Natural killer cell (primary cell): ENCODE results near the gene ARHGEF2. TPM values are rescaled to one million over a fixed set of nuclear protein-coding genes. Genes with fewer than 3 reads are reported as not detected.

ENCODE experiments used
- ATAC-seq, 3 donors: fragments of 150-1000 bp in 2 of 3; fragments of 200-7000 bp in 1 of 3; cut with Tn5 transposase; 1 replicate in 1 of 3; 2 replicates in 2 of 3; pipeline ENCODE4 v1.10.0; 2021; ENCODE audit warnings: mild to moderate bottlenecking in 2 of 3, moderate library complexity in 2 of 3
- DNase-seq, 2 donors: peaks; one replicate each; pipeline versions ENCODE4 v3.0.0 to v3.0.0-alpha.2; 2013 to 2021; ENCODE audit warnings: mixed read lengths in 1 of 2
- H3K27ac ChIP-seq: one replicate; pipeline ENCODE4 v1.5.1; 2013; ENCODE audit warnings: mild to moderate bottlenecking, low read length
- H3K27me3 ChIP-seq: one replicate; pipeline ENCODE4 v1.6.1; 2013; ENCODE audit warnings: low read length; ENCODE audit not compliant: control insufficient read depth, insufficient read depth
- H3K36me3 ChIP-seq: one replicate; pipeline ENCODE4 v1.6.1; 2013; ENCODE audit warnings: low read length; ENCODE audit not compliant: control insufficient read depth, insufficient read depth
- H3K4me1 ChIP-seq: one replicate; pipeline ENCODE4 v1.6.1; 2013; ENCODE audit warnings: low read length; ENCODE audit not compliant: control insufficient read depth, insufficient read depth
- H3K4me3 ChIP-seq: one replicate; pipeline ENCODE4 v1.5.1; 2013; ENCODE audit warnings: low read length
- H3K9me3 ChIP-seq: one replicate; pipeline ENCODE4 v1.6.1; 2013; ENCODE audit warnings: low read length; ENCODE audit not compliant: control insufficient read depth, insufficient read depth
- H3K27ac Mint-ChIP-seq, 2 donors: one replicate each; pipeline ENCODE4 v1.8.0; 2022; ENCODE audit warnings: mild to moderate bottlenecking in 2 of 2, mixed read lengths in 2 of 2, moderate library complexity in 1 of 2
- H3K27me3 Mint-ChIP-seq, 2 donors: one replicate each; pipeline ENCODE4 v1.8.0; 2022; ENCODE audit warnings: low read depth in 2 of 2, mixed read lengths in 2 of 2
- H3K36me3 Mint-ChIP-seq: one replicate; pipeline ENCODE4 v1.8.0; 2022; ENCODE audit warnings: mixed read lengths
- H3K4me1 Mint-ChIP-seq, 2 donors: one replicate each; pipeline ENCODE4 v1.8.0; 2022; ENCODE audit warnings: mixed read lengths in 2 of 2
- H3K4me3 Mint-ChIP-seq: one replicate; pipeline ENCODE4 v1.8.0; 2022; ENCODE audit warnings: mild to moderate bottlenecking, moderate library complexity, mixed read lengths
- H3K9me3 Mint-ChIP-seq, 2 donors: one replicate each; pipeline ENCODE4 v1.8.0; 2022; ENCODE audit warnings: mixed read lengths in 2 of 2
- CTCF ChIP-seq: fragments of 200-600 bp; IDR thresholded peaks from one replicate; pipeline ENCODE4 v1.8.0; 2022; ENCODE audit warnings: antibody characterized with exemption
- WGBS: methylation state at CpG from one replicate; pipeline ENCODE4 v1.1.7; 2013; ENCODE audit warnings: missing lambda C conversion rate; ENCODE audit not compliant: insufficient coverage; 5-methylcytosine and 5-hydroxymethylcytosine counted together
- intact Hi-C: fragments of 100-400 bp; cut with micrococcal nuclease; formaldehyde crosslinking; loops from one replicate; pipeline ENCODE4 v1.14.2; 2022
- total RNA-seq, 4 donors: library from RNA; stranded (reverse); fragments of 120-200 nt in 1 of 4; gene quantifications; one replicate each; pipeline versions ENCODE4 v1.2.3 to v1.2.4, GENCODE V29; 2013 to 2022

The ARHGEF2 gene
- total RNA-seq, 3 donors from 2014 or later (not counting 1 experiment from before 2014, with no cell fraction given), result 143 to 200 (median 147) TPM

- no peak for ATAC-seq
- DNase-seq, result no peak
- Mint-ChIP-seq H3K9me3 (no peaks in the 10 kb centered on the region), H3K27ac (no peak overlapping the region), H3K36me3 (no peaks in the 10 kb centered on the region), H3K27me3 (peaks cover 7 to 8% of the 10 kb centered on the region in 2 donors), H3K4me1 (peaks cover 7% of the 10 kb centered on the region in 2 donors), H3K4me3 (no peak overlapping the region)
- H3K27me3 ChIP-seq, result no peaks in the 10 kb centered on the region
- TF ChIP-seq CTCF, result no peak
- H3K4me1 ChIP-seq, result peaks cover 10% of the 10 kb centered on the region
- H3K36me3 ChIP-seq, result no peaks in the 10 kb centered on the region
- H3K4me3 ChIP-seq, result no peak overlapping the region
- no peak overlapping the region for H3K27ac ChIP-seq
- H3K9me3 ChIP-seq, result no peaks in the 10 kb centered on the region
- intact Hi-C loops, result no loop called here
- WGBS, result 91% methylated on average over 5 of the region's 5 CpGs
These were observed 46.5 kb upstream of the ARHGEF2 start for GRCh38 chr1:156024801-156025200.

- H3K27ac Mint-ChIP-seq, result no peak overlapping the region
- peaks cover 17 to 21% of the 10 kb centered on the region in 2 donors for H3K4me1 Mint-ChIP-seq
- H3K4me3 ChIP-seq, result no peak overlapping the region
- H3K36me3 Mint-ChIP-seq, result no peaks in the 10 kb centered on the region
- ATAC-seq (no peak), DNase-seq (no peak)
- intact Hi-C loops, result loop anchor here (1.0 kb wide), 1 partner anchor 32 kb away; the partner anchor contains the start of gene LAMTOR2
- H3K27ac ChIP-seq, result no peak overlapping the region
- H3K9me3 ChIP-seq, result no peaks in the 10 kb centered on the region
- WGBS, result 68% methylated on average over 1 of the region's 2 CpGs
- H3K27me3 ChIP-seq, result no peaks in the 10 kb centered on the region
- peak overlapping the region; percentile 53 for H3K4me3 Mint-ChIP-seq
- peaks cover 7 to 8% of the 10 kb centered on the region in 2 donors for H3K27me3 Mint-ChIP-seq
- peaks cover 13% of the 10 kb centered on the region for H3K4me1 ChIP-seq
- TF ChIP-seq CTCF, result no peak
- no peaks in the 10 kb centered on the region for H3K9me3 Mint-ChIP-seq
- H3K36me3 ChIP-seq, result peaks cover 12% of the 10 kb centered on the region
These were observed 43.6 kb upstream of the ARHGEF2 start for GRCh38 chr1:156021954-156022353.

- Histone ChIP-seq H3K9me3 (no peaks in the 10 kb centered on the region), H3K4me1 (peaks cover 13% of the 10 kb centered on the region), H3K4me3 (peak overlapping the region; percentile 64), H3K27me3 (no peaks in the 10 kb centered on the region), H3K36me3 (peaks cover 15% of the 10 kb centered on the region), H3K27ac (no peak overlapping the region)
- ATAC-seq (no peak), DNase-seq (no peak)
- Mint-ChIP-seq H3K36me3 (no peaks in the 10 kb centered on the region), H3K9me3 (no peaks in the 10 kb centered on the region), H3K4me3 (peak overlapping the region; percentile 80), H3K27ac (peak overlapping the region; percentile 76 to 92), H3K4me1 (peaks cover 17 to 21% of the 10 kb centered on the region in 2 donors), H3K27me3 (peaks cover 7 to 8% of the 10 kb centered on the region in 2 donors)
- TF ChIP-seq CTCF, result no peak
- intact Hi-C loops, result loop anchor here (1.0 kb wide), 1 partner anchor 33 kb away; the partner anchor contains the start of gene LAMTOR2
- 14% methylated on average over 4 of the region's 4 CpGs for WGBS
These were observed 42.7 kb upstream of the ARHGEF2 start for GRCh38 chr1:156021093-156021428.
